IMR-90 (cell line): Measurements from ENCODE around the gene GRID1.

Experiments used
- BHLHE40 ChIP-seq: fragments of 150-350 bp; IDR thresholded peaks from 2 replicates; pipeline ENCODE4 v1.6.1; 2016; ENCODE audit warnings: mild to moderate bottlenecking, low read depth, low read length
- CTCF ChIP-seq: conservative IDR thresholded peaks from 2 replicates; pipeline ENCODE4 v1.5.1; 2012; ENCODE audit warnings: mild to moderate bottlenecking, low read depth, low read length, improper control_type of control experiment
- MAFK ChIP-seq: IDR thresholded peaks from 2 replicates; pipeline ENCODE4 v1.6.1; 2012; ENCODE audit warnings: low read depth, low read length, improper control_type of control experiment
- POLR2A ChIP-seq: IDR thresholded peaks from 2 replicates; pipeline ENCODE4 v1.6.1; 2012; ENCODE audit warnings: mild to moderate bottlenecking, low read depth, low read length
- RFX5 ChIP-seq: IDR thresholded peaks from 2 replicates; pipeline ENCODE4 v1.8.0; 2012; ENCODE audit warnings: low read depth, mild to moderate bottlenecking, low read length, moderate library complexity
- USF2 ChIP-seq: fragments of 150-350 bp; IDR thresholded peaks from 2 replicates; pipeline ENCODE4 v1.6.1; 2017; ENCODE audit warnings: mild to moderate bottlenecking, antibody characterized with exemption, low read length, low read depth
- TF ChIP-seq, protein P1 (sequence below): fragments of 150-350 bp; IDR thresholded peaks from 2 replicates; pipeline ENCODE4 v1.6.1; 2016; ENCODE audit warnings: low read depth, mild to moderate bottlenecking, low read length, moderate library complexity, borderline replicate concordance

DNA sequence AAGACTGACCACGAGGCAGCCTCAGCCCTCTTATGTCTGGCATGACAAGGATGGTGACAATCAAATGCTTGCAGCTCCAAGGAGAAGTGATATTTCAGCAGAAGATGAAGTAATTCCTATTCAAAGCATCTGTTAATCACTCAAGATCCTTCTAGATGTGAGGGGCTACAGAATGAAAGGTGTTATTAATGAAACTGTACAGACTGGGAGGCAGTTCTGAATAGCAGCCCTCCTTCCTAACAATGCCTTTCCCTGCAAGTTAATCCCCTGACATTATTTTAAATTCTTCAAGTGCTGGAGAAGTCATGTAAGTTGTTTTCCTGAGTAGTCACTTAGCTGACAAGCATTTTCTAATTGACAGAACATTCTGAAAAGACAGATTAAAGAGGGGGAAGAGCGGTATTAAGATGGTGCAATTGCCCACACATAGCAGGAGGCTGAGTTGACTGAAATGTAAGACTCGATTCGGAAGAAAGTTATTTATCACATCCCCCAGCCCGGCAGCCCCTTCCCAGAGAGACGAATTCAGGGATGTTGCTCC is 300.8 kb downstream of the GRID1 start:
- TF ChIP-seq CTCF (no peak), BHLHE40 (no peak), RFX5 (no peak), MAFK (no peak), POLR2A (no peak), USF2 (no peak)
- TF ChIP-seq, protein P1, sequence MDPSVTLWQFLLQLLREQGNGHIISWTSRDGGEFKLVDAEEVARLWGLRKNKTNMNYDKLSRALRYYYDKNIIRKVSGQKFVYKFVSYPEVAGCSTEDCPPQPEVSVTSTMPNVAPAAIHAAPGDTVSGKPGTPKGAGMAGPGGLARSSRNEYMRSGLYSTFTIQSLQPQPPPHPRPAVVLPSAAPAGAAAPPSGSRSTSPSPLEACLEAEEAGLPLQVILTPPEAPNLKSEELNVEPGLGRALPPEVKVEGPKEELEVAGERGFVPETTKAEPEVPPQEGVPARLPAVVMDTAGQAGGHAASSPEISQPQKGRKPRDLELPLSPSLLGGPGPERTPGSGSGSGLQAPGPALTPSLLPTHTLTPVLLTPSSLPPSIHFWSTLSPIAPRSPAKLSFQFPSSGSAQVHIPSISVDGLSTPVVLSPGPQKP: no peak
